Measurements from ENCODE around the gene RFX4.

RFX4 gene

GRCh38 chr12:106736051-106736957 lies 153.5 kb downstream of the RFX4 start:
- DNase-seq, result no peak

DNA sequence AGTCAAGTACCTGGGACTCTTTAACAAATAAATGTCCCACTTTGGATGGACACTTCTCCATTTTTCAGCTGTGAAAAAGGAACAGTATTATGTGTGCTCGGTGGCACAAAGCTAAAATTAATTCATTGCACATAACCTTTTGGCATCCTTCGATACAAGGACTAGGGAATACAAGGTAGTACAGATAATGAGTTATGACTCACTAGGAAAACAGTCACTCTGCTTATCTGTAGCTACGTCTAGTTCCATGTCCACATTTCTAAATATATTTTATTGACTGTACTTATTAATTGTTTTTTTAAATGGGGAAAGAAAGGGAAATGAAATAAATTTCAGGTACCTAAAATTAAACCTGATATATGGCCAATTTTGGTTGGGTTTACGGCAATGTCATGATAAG lies 156.5 kb downstream of the RFX4 start:
- no peak for DNase-seq

GRCh38 chr12:106739815-106740530 lies 157.2 kb downstream of the RFX4 start:
- DNase-seq, result no peak

- no peak for DNase-seq
Observed at GRCh38 chr12:106740818-106741217, 158.0 kb downstream of the RFX4 start.

- DNase-seq, result no peak
Observed at GRCh38 chr12:106741247-106741646, 158.4 kb downstream of the RFX4 start.

DNA sequence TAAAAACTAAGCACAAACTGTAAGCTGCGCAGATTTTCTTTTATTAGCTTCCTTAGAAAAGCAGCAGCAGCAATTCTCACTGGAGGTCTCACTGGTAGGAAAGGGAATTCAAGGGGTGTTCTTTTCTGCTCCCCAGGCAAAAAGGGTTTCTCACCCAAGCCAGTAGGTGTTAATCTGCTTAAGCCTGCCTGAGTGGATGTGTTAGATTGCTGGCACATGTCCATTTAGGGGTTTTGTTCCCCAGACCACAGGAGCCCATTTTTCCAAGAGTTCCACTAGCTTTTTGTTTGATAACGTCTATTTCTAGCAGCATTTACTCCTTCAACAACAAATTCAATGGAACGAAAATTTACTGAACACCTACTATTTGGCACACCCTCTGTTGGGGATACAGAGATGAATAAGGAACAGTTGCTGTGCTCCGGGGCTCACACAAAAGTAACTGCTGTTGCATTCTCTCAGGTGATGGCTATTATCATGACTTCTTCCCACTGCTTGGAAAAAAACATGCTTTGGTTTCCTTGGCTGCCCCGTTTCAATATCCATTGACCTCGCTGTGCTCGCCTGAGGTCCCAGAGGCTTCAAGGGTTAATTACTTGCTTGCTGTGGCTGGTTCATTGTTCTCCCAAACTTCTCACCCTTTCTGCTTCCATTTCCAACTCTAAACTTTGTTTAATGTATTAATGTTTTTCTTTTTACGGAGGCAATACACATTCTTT lies 160.6 kb downstream of the RFX4 start:
- no peak for DNase-seq

DNA sequence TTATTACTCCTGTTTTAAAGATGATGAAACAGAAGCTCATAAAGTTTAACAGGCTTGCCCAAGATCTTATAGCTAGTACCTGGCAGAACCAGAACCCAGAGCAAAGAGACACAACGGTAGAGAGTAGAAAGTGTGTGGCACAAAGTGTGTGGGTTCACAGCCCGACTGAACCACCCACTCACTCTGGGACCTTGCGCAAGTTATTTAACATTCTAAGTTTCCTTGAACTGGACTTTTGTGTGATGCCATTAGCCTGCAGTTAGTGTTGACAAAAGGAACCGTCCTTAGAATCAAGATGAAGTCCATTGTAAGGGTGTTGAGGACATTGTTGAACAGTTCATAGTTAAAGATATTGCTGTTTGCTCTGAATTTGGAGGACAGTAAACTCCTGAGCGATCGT lies 161.8 kb downstream of the RFX4 start:
- no peak for DNase-seq

DNA sequence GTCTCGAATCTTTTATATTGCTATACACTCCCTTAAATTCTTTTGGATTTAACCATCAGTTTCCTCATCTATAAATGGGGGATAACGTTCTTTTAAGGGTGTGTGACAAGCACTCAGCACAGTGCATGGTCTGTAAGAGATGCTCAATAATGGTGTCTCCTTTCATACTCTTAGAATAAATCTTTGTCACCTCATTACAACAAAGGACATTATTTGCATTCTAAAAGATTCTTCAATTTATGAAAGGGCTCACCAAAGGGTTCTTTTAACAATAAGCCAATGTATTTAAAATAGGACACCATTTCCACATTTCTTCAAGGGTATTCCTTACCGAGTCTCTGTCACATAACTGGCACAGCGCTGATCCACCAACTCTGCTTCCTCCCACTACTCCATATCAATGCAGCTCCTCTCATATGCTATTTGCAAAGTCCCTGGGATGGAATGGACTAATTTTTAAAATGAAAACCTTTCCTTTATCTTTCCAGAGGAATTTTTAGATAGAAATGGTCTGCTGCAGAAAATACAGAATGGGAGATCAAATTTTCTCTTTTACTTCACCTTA lies 162.5 kb downstream of the RFX4 start:
- DNase-seq, result no peak

DNA sequence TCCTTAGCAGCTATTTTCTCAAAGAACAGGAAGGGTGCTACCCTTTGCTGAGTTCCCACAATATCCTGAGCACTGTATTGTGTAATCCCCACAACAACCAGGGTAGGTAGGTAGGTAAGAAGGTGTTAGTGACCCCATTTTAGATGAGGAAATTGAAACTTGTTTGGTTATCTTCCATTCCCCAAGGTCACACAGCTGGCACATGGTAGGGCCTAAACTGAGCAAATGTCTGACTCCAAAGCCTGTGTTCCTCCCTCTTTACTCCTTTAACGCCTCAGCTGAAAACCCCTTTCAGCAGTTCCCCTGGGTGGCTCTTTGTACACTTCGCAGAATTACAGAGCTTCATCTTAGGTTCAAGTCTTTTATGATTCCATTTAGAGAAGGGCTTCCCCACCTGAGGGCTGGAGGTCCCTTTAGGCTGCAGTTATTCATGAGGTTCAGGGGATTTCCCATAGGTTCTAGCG lies 165.2 kb downstream of the RFX4 start:
- peak; percentile 54 for DNase-seq

GRCh38 chr12:106750524-106750923 lies 167.7 kb downstream of the RFX4 start:
- no peak for DNase-seq

DNA sequence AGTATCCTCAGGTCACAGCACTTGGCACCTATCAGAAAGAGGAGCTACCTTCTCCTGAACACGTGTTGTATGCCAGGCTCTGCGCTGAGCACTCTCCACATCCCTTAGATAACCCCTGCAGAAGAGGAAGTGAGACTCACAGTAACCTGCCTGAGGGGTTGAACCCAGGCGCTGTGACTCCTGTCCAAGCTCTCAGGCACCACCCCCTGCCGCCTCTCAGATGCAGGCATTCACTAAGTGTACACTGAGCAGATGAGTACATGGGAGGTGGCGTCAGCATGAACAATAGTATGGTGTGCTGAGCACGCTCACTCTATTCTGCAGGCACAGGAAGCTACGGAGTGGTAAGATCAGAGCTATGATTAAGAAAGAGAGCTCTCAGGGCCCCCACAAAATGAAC lies 170.7 kb downstream of the RFX4 start:
- DNase-seq, result peak; percentile 56

DNA sequence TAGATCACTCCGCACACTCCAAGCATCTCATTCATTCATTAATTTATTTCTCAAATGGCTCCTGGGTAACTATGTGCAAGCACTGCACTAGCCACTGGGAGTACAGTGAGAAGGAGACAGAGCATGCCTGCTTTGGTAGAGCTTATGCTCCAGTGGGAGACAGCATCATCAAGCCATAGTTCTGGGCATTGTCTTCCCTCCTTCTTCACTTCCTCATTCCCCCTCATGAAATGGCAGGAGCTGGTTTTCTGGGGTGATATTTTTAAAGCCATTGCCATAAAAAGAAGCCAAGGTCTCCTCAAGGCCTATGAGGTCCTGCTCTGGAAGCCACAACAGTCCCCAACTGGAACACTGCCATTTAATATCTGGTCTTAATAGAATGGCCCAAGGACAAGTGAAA lies 171.5 kb downstream of the RFX4 start:
- no peak for DNase-seq

DNA sequence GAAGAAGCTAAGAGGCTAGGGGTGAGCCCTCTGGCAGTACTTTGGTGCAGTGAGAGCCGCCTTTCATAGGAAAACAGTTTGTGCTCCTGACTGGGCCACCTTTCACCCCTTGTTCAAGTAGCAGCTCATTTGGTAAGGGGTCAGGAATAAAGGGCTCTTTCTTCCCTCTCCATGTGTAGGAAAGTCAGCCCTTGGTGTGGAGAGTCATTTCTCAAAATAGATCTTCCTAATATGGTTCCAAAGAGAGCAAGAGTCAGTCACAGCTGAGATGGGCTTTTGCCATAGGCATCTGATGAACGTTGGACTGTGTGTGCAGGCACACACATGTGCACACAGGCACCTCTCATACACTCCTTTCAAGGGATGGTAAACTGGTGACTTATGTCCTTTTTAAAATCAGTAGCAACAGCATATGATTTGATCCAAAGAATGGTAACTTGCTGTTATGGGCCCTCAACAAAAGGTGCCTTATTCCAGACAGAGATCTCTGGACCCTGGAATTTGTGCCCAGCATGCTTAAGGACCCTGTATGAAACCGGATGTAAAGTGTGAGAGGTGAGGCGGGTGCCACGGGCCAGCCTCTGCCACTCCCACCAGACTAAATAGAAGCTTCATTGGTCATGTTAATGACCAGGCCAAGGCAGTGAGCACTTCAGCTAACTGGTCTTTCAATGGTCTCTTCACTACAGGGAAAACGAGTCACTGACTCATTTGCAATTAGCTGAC lies 175.0 kb downstream of the RFX4 start:
- DNase-seq, result no peak

DNA sequence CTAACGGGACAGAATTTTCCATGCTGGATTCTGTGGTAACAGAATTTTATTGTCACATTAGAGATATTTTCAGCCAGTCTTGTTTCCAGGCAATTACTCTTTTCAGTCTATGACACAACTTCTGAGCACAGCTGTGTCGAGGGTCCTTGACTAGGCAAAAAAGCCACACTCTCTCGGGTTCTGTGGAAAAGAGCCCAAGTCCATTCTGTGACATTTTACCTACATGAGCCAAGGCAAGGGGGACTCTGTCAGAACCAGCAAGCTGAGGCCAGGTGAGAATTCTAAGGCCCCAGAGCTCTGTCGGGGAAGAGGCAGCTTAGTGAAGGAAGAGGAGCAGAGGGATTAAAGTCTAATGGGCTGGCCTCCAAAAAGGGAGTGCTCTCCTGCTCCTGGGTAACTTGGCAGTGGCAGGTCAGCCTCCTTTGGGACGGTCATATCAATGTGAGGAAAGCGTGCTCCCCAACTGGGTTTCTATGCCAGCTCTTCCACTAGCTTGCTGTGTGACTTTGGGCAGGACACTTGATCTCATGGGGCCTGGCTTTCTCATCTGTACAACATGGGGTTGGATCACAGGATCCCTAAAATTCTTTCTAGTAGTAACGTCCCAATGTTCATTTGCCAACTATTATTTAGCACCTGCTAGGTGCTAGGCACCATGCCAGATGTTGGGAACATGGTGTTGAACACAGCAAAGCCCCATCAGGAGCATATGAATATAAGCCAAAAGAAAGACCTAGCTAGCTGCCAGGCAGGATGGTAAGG lies 175.7 kb downstream of the RFX4 start:
- no peak for DNase-seq

- no peak for DNase-seq
Observed at GRCh38 chr12:106759526-106760183, 176.9 kb downstream of the RFX4 start.

DNA sequence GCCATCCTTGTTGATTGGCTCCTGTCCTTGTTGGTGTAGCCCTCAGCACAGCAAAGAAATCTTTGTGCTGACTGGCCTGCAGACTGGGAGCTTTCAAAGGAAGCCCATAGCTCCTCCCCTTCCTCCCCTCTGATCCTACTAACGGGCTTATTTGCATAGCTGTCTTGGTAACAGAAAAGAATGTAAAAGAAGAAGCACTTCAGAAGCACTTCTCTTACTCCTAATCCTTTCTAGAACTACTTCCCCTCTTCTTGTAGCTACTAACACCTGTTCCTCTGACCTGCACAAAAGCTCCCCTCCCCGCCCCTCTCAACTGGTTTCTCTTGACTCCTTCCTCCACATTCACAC lies 177.4 kb downstream of the RFX4 start:
- peak; percentile 45 for DNase-seq

DNA sequence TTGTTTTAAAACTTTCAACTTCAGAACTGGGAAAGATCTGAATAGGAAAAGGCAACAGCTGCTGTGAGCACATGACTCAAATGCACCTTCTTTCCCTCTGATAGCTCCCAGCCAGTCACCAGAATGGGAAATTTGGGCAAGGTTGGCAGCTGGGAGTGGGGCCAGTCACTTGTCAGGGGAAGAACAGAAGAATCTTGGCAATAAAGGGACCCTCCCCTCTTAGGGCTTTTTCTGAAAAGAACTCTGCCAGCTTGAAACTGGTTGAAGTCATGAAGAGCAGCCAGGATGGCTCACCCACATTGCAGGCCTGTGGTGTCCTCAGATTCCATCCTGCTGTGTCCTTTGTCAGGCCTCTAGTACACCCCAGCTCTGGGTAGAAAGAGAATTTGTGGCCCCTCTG lies 181.4 kb downstream of the RFX4 start:
- DNase-seq, result no peak

DNA sequence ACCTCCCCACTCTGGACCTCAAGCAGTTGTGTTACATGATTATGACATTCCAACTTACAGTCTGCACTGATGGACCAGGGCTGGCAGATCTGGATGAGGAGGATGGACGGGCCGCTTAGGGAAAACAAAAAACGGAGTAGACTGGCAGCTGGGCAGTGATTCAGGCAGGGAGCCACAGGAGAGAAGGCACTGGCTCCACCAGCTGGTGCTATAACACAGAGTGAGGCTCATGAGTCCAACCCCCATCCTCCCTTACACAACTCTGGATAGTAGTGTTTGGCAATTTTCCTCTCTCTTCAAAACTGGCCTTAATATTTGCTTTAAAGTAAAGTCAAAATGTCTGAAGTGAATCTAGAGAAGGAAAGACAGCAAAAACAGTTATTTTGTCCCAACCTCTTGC lies 181.9 kb downstream of the RFX4 start:
- DNase-seq, result no peak

DNA sequence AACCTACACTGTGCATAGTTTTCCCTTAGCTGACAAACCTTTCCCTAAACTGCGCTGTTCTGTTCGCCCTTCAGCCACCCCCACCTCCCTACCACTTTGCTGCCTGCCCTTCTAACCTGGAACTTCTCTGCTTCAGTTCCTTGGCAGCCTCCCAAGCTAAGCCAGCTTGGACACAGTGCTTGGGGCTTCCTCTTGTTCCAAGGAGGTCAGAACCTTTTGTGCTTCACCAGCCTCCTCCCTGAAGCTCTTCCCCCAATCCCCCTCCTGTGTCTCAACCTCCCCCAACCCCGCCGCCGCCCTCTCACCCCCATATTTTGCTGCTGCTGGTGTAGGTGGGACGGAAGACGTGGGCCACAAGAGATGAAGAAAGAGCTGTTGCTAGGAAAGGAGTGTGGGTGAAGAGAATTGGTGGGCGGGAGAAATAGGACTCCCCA lies 183.6 kb downstream of the RFX4 start:
- no peak for DNase-seq

- no peak for DNase-seq
Observed at GRCh38 chr12:106767206-106767605, 184.4 kb downstream of the RFX4 start.

Data from CD4-positive, alpha-beta T cell treated with Interleukin-15 for 1 hour (primary cell).